ENCODE results near the gene LPGAT1. TPM values are rescaled to one million over a fixed set of nuclear protein-coding genes. Genes with fewer than 3 reads are reported as not detected.

Gene LPGAT1
- total RNA-seq, 3 donors from 2014 or later (not counting 1 experiment from before 2014, with no cell fraction given), result 58.6 to 76.3 (median 71.5) TPM

GRCh38 chr1:211843507-211844298 is 13.1 kb upstream of the LPGAT1 start:
- Mint-ChIP-seq H3K36me3 (no peaks in the 10 kb centered on the region), H3K27me3 (ENCODE audit: low read depth in 2 of 2) (no peaks in the 10 kb centered on the region), H3K27ac (peak overlapping the region; percentile 82 to 88), H3K4me1 (peaks cover 11 to 15% of the 10 kb centered on the region in 2 donors), H3K9me3 (no peaks in the 10 kb centered on the region), H3K4me3 (peak overlapping the region; percentile 68)
- Histone ChIP-seq H3K4me3 (ENCODE audit: low read length) (no peak overlapping the region), H3K27me3 (ENCODE audit: control insufficient read depth, insufficient read depth, low read length) (no peaks in the 10 kb centered on the region), H3K9me3 (ENCODE audit: control insufficient read depth, insufficient read depth, low read length) (no peaks in the 10 kb centered on the region), H3K27ac (ENCODE audit: low read length) (peak overlapping the region; percentile 23), H3K36me3 (ENCODE audit: control insufficient read depth, insufficient read depth, low read length) (no peaks in the 10 kb centered on the region), H3K4me1 (ENCODE audit: control insufficient read depth, insufficient read depth, low read length) (no peaks in the 10 kb centered on the region)
- no peak for DNase-seq
- ATAC-seq, result no peak
- 82% methylated on average over 4 of the region's 7 CpGs for WGBS (ENCODE audit: insufficient coverage)
- TF ChIP-seq CTCF (IDR thresholded peaks at IDR 0.05), result no peak
- intact Hi-C loops (cut with micrococcal nuclease), result no loop called here

- no peaks in the 10 kb centered on the region for H3K4me1 ChIP-seq (ENCODE audit: control insufficient read depth, insufficient read depth, low read length)
- no peaks in the 10 kb centered on the region for H3K36me3 Mint-ChIP-seq
- no peaks in the 10 kb centered on the region for H3K9me3 Mint-ChIP-seq
- ATAC-seq, result peak in 2 of 3 donors; percentile 32 to 50
- DNase-seq, result peak in 1 of 2 donors; percentile 18
- H3K9me3 ChIP-seq (ENCODE audit: control insufficient read depth, insufficient read depth, low read length), result no peaks in the 10 kb centered on the region
- peak overlapping the region; percentile 23 for H3K27ac ChIP-seq (ENCODE audit: low read length)
- intact Hi-C loops (cut with micrococcal nuclease), result no loop called here
- H3K27me3 Mint-ChIP-seq (ENCODE audit: low read depth in 2 of 2), result no peaks in the 10 kb centered on the region
- H3K4me1 Mint-ChIP-seq, result peaks cover 11 to 15% of the 10 kb centered on the region in 2 donors
- no peak for TF ChIP-seq CTCF (IDR thresholded peaks at IDR 0.05)
- H3K27ac Mint-ChIP-seq, result peak overlapping the region; percentile 82 to 88
- no peak overlapping the region for H3K4me3 ChIP-seq (ENCODE audit: low read length)
- no peaks in the 10 kb centered on the region for H3K27me3 ChIP-seq (ENCODE audit: control insufficient read depth, insufficient read depth, low read length)
- H3K36me3 ChIP-seq (ENCODE audit: control insufficient read depth, insufficient read depth, low read length), result no peaks in the 10 kb centered on the region
- peak overlapping the region; percentile 68 for H3K4me3 Mint-ChIP-seq
Measured at GRCh38 chr1:211843018-211843417, 12.5 kb upstream of the LPGAT1 start.

GRCh38 chr1:211842518-211842917 is 12.0 kb upstream of the LPGAT1 start:
- H3K36me3 ChIP-seq (ENCODE audit: control insufficient read depth, insufficient read depth, low read length), result no peaks in the 10 kb centered on the region
- no peaks in the 10 kb centered on the region for H3K9me3 ChIP-seq (ENCODE audit: control insufficient read depth, insufficient read depth, low read length)
- no peaks in the 10 kb centered on the region for H3K36me3 Mint-ChIP-seq
- no peak overlapping the region for H3K4me3 ChIP-seq (ENCODE audit: low read length)
- H3K27ac ChIP-seq (ENCODE audit: low read length), result peak overlapping the region; percentile 23
- no peaks in the 10 kb centered on the region for H3K27me3 ChIP-seq (ENCODE audit: control insufficient read depth, insufficient read depth, low read length)
- ATAC-seq, result no peak
- peaks cover 11 to 15% of the 10 kb centered on the region in 2 donors for H3K4me1 Mint-ChIP-seq
- DNase-seq, result no peak
- WGBS (ENCODE audit: insufficient coverage), result 100% methylated on average over 2 of the region's 2 CpGs
- no peak overlapping the region for H3K4me3 Mint-ChIP-seq
- H3K9me3 Mint-ChIP-seq, result no peaks in the 10 kb centered on the region
- intact Hi-C loops (cut with micrococcal nuclease), result no loop called here
- H3K4me1 ChIP-seq (ENCODE audit: control insufficient read depth, insufficient read depth, low read length), result no peaks in the 10 kb centered on the region
- TF ChIP-seq CTCF (IDR thresholded peaks at IDR 0.05), result no peak
- peak overlapping the region; percentile 82 to 88 for H3K27ac Mint-ChIP-seq
- H3K27me3 Mint-ChIP-seq (ENCODE audit: low read depth in 2 of 2), result no peaks in the 10 kb centered on the region

GRCh38 chr1:211839106-211839505 is 8.5 kb upstream of the LPGAT1 start:
- no peak for ATAC-seq

More at GRCh38 chr1:211839106-211839505, 8.5 kb upstream of the LPGAT1 start:
- Mint-ChIP-seq H3K36me3 (no peaks in the 10 kb centered on the region), H3K4me3 (no peak overlapping the region), H3K27me3 (ENCODE audit: low read depth in 2 of 2) (no peaks in the 10 kb centered on the region), H3K9me3 (no peaks in the 10 kb centered on the region), H3K4me1 (peaks cover 16 to 21% of the 10 kb centered on the region in 2 donors), H3K27ac (no peak overlapping the region)
- Histone ChIP-seq H3K4me3 (ENCODE audit: low read length) (no peak overlapping the region), H3K27me3 (ENCODE audit: control insufficient read depth, insufficient read depth, low read length) (no peaks in the 10 kb centered on the region), H3K27ac (ENCODE audit: low read length) (no peak overlapping the region), H3K9me3 (ENCODE audit: control insufficient read depth, insufficient read depth, low read length) (no peaks in the 10 kb centered on the region), H3K4me1 (ENCODE audit: control insufficient read depth, insufficient read depth, low read length) (peaks cover 2% of the 10 kb centered on the region), H3K36me3 (ENCODE audit: control insufficient read depth, insufficient read depth, low read length) (no peaks in the 10 kb centered on the region)
- no peak for DNase-seq
- WGBS (ENCODE audit: insufficient coverage), result no CpG with 5 or more reads among the region's 1 CpG
- TF ChIP-seq CTCF (IDR thresholded peaks at IDR 0.05), result no peak
- intact Hi-C loops (cut with micrococcal nuclease), result no loop called here

All from natural killer cell (primary cell).